Fibroblast of mammary gland (primary cell): ENCODE results near the gene DYNLRB2.

Source experiments
- DNase-seq: peaks from one replicate; pipeline ENCODE4 v3.0.0-alpha.2; 2010; ENCODE audit warnings: low read depth
- H3K4me3 ChIP-seq: 2 replicates; pipeline ENCODE4 v1.5.1; 2011; ENCODE audit warnings: low read depth, mild to moderate bottlenecking, low read length, moderate library complexity; ENCODE audit not compliant: control insufficient read depth
- TF ChIP-seq, protein P1 (sequence below): conservative IDR thresholded peaks from 2 replicates; pipeline ENCODE4 v1.5.1; 2011; ENCODE audit warnings: low read depth, low read length, inconsistent platforms; ENCODE audit not compliant: control insufficient read depth, insufficient read depth

DYNLRB2 gene

DNA sequence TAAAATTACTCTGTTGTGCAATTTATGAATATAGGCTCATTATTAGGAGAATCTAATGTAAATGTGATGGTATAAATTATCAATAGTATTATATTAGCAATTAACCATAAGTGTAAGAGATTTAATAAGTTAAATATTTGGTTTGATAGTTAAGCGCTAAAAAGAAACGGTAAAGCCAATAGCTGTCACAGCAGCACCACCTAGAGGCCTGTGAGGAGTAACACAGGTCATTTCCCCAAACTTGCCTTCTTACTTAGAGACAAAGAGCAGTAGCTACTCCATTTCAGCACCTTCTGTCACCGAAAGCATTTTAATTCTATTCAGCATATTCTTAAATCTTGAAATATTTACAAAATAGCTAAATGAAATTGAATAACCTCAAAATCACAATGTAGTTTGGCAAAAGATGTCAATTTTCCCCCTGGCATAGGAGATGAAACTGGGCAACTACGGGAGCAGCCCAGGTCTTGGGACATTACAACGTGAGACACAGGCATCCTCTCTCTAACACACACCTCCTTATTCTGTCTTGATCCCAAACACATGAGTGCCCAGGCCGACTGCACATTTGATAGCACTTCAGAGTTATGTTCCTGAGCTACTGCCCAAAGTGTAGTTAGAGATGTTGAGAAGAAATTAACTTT lies 14.3 kb upstream of the DYNLRB2 start:
- TF ChIP-seq, protein P1, sequence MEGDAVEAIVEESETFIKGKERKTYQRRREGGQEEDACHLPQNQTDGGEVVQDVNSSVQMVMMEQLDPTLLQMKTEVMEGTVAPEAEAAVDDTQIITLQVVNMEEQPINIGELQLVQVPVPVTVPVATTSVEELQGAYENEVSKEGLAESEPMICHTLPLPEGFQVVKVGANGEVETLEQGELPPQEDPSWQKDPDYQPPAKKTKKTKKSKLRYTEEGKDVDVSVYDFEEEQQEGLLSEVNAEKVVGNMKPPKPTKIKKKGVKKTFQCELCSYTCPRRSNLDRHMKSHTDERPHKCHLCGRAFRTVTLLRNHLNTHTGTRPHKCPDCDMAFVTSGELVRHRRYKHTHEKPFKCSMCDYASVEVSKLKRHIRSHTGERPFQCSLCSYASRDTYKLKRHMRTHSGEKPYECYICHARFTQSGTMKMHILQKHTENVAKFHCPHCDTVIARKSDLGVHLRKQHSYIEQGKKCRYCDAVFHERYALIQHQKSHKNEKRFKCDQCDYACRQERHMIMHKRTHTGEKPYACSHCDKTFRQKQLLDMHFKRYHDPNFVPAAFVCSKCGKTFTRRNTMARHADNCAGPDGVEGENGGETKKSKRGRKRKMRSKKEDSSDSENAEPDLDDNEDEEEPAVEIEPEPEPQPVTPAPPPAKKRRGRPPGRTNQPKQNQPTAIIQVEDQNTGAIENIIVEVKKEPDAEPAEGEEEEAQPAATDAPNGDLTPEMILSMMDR: peak; percentile 88
- H3K4me3 ChIP-seq: no peak overlapping the region
- peak; percentile 69 for DNase-seq

DNA sequence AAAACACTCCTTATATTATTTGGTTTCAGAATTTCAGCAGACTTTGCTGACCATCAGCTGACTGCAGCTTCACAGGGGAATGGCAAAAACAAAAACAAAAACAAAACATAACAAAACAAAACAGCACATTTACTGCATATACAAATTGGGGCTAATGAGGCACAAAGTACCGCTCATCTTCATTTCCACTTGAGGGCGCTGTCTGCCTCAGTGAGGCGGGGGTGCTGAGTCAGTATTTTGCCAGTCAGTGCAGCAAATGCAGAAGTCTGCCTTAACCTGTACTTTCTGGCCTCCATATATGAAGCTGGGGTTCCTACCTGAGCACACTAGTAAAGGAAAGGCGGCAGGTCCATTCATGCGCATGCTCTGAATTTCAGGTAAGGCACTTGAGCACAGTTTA lies 13.5 kb upstream of the DYNLRB2 start:
- no peak overlapping the region for H3K4me3 ChIP-seq
- TF ChIP-seq, protein P1: peak; percentile 55
- peak; percentile 26 for DNase-seq

DNA sequence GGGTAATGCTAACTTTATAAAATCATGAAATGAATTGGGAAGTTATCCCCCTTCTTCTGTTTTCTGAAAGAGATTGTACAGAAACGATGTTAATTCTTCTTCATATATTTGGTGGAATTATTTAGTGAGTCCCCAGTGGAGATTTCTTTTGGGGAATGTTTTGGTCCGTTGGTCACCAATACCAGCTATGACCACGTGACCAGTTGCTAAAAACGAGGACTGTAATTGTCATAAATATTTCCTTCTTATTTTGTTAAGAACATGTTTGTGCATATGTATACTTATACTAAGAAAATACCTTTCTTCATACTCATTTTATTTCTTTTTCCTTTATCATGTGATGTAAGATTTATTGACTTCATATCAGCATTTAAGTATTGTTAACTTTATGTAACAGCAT lies 10.3 kb upstream of the DYNLRB2 start:
- TF ChIP-seq, protein P1: no peak
- H3K4me3 ChIP-seq: no peak overlapping the region
- DNase-seq: no peak

DNA sequence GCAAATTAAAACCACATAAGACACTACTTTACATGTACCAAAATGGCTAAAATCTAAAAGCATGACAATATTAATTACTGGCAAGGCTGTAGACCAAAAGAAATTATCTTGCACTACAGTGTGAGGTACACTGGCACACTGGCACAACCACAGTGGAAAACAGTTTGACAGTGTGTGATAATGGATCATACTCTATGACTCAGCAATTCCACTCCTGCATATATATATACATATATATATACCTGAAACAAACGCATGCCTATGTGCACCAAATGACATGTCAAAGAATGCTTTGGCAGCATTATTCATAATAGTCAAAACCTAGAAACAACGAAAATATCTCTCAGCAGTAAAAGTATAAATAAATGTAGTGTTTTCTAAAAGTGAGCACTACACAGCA lies 4.6 kb upstream of the DYNLRB2 start:
- no peak overlapping the region for H3K4me3 ChIP-seq
- TF ChIP-seq, protein P1: no peak
- no peak for DNase-seq

DNA sequence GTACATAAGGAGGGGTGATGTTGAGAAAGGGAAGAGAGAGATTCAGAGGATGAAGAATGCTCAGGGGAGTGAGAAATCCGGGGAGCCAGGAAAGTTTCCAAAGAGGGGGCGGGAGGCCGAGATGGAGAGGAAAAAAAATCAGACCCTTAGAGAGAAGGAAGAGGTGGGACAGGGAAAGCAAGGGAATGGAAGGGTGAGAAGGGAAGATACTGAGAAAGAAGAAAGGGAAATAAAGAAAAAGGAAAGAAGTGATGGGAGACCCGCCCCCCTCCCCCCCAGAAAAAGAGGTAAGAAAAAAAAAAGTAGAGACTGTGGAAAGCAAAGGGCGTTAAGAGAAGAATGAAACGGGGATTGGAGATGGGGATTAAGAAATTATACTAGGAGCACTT lies 507 bp downstream of the DYNLRB2 start:
- peak overlapping the region; percentile 69 for H3K4me3 ChIP-seq
- TF ChIP-seq, protein P1: no peak
- DNase-seq: no peak

DNA sequence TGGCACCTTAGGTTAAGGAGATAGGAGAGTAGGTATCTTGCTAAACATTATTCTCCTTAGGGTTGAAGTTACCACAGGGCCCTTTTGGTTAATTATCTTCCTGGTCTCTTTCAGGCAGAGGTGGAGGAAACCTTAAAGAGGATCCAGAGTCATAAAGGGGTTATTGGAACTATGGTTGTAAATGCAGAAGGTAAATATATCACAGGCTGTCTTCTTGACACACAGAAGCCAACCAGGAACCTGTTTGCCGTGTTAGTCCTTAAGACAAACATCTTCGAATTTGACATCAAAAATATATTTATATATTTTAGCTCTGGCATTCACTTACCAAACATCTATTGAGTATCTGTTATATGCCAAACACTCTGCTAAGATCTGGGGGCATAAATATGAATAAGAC lies 2.4 kb downstream of the DYNLRB2 start:
- TF ChIP-seq, protein P1: no peak
- no peak overlapping the region for H3K4me3 ChIP-seq
- DNase-seq: no peak

DNA sequence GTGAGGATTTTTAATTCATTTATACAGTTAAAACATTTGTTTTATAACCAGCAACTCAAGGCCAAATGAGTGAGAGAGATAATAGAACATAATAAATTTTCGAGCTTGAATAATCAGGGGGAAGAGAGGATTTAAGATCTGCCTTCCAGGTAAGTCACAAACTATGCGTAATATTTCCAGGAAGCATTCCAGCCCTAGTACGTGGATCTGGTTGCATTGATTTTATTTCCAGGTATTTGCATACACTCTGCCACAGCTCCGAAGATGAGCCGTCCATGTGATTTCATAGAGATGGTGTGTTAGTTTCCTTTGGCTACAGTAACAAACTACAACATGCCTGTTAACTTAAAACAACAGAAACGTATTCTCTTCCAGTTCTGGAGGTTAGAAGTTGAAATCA lies 3.5 kb downstream of the DYNLRB2 start:
- no peak for DNase-seq
- H3K4me3 ChIP-seq: no peak overlapping the region
- TF ChIP-seq, protein P1: no peak
